Non-pigmented ciliary epithelial cell (primary cell): ENCODE results near the gene ABCF3.

Source experiments
- DNase-seq: peaks from one replicate; pipeline ENCODE4 v3.0.0-alpha.2; 2010; ENCODE audit warnings: low read depth

Gene ABCF3

GRCh38 chr3:184233127-184233843 is 47.3 kb downstream of the ABCF3 start:
- DNase-seq, result no peak

- peak; percentile 51 for DNase-seq
Observed at GRCh38 chr3:184234224-184234623, 48.2 kb downstream of the ABCF3 start.

- DNase-seq, result no peak
Observed at GRCh38 chr3:184234671-184235380, 48.8 kb downstream of the ABCF3 start.

- no peak for DNase-seq
Observed at GRCh38 chr3:184235381-184236032, 49.5 kb downstream of the ABCF3 start.

- DNase-seq, result no peak
Observed at GRCh38 chr3:184236033-184236410, 50.0 kb downstream of the ABCF3 start.

- DNase-seq, result no peak
Observed at GRCh38 chr3:184236636-184237035, 50.6 kb downstream of the ABCF3 start.

- no peak for DNase-seq
Observed at GRCh38 chr3:184237211-184237610, 51.2 kb downstream of the ABCF3 start.

GRCh38 chr3:184237807-184238206 is 51.8 kb downstream of the ABCF3 start:
- no peak for DNase-seq

GRCh38 chr3:184238246-184238818 is 52.3 kb downstream of the ABCF3 start:
- no peak for DNase-seq

GRCh38 chr3:184239221-184239620 is 53.2 kb downstream of the ABCF3 start:
- DNase-seq, result no peak

GRCh38 chr3:184239708-184240107 is 53.7 kb downstream of the ABCF3 start:
- no peak for DNase-seq

GRCh38 chr3:184240384-184241140 is 54.6 kb downstream of the ABCF3 start:
- DNase-seq, result no peak

- no peak for DNase-seq
Observed at GRCh38 chr3:184241141-184241446, 55.1 kb downstream of the ABCF3 start.

GRCh38 chr3:184241447-184242296 is 55.7 kb downstream of the ABCF3 start:
- DNase-seq, result no peak

GRCh38 chr3:184242297-184242685 is 56.3 kb downstream of the ABCF3 start:
- DNase-seq, result no peak
